IPS DF 19.7 (cell line): ENCODE results near the gene FAM234B.

Source experiments
- DNase-seq: peaks from one replicate; pipeline ENCODE4 v3.0.0-alpha.2; 2013; ENCODE audit warnings: low read depth, low spot score

FAM234B gene

GRCh38 chr12:13116259-13116658, 72.1 kb downstream of the FAM234B start:
- no peak for DNase-seq

DNA sequence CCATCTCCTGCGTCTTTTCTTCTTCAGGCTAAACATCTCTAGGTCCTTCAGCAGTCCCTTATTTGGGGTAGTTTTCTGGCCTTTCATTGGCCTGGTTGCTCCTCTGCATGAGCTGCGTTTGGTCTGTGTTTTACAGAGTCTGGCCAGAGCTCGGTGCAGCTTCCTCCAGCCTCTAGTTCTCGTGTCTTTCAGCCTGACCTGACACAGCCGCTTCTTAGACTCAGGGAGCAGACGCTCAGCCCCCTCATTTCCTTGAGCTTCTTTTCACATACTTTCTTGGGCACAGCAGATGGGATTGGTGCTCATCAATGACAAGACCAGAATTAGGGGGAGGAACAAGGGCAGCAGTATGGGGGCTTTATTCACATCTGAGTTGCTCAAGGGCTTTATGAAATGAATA, 72.8 kb downstream of the FAM234B start:
- no peak for DNase-seq

DNA sequence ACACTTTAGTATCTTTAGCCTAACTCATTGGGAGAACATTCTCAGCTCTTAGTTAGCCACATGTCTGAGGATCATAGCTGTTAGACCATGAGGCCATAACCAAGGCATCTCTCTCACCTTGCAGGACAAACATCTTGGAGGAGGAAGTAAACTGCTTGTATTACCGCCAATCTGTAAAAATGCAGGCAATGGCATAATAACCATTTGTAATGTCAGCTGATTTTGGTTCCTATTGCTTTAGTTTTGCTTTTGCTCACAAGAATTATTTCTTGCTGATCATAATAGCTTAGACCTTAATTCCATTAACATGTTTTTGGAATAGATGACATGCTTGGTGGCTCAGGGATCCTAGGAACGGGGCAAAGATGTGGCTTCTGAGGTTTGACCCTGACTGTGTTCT, 75.6 kb downstream of the FAM234B start:
- DNase-seq: no peak

DNA sequence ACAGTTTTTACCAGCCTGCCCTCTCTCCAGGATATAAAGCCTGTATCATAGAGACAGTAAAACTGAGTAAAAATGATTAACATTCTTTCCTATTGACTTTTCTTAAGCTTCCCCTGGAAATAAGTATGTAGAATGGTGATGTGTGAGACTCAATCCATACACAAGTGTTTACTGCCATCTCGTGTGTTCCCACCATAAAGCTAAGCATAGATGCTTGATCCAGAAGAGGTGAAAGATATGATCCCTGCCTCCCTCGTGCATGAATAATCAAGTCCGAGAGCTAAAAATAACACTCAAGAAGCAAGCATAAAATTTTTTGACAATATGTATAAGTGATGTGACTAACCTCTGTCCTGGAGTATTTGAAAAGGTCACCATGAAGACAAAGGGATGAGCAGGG, 76.2 kb downstream of the FAM234B start:
- no peak for DNase-seq

DNA sequence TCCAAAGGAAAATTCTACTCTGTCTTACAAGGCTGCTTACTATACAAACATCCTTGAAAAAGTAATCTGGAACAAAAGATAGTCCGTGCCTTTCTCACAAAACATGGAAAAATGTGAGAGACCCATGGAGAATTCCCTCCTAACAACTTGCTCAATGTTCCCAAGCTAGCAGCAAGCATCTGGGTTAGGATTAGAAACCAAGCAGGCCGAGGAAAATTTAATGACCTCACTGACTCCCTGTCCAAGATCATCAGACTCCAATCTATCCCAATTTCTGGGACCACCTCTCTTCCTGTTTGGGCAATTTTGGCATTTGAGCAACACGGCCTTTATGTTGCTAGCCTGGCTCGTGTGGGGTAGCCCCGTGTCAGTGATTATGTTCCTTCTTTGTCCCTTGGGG, 77.4 kb downstream of the FAM234B start:
- no peak for DNase-seq

GRCh38 chr12:13124656-13125505, 80.7 kb downstream of the FAM234B start:
- DNase-seq: no peak

- DNase-seq: no peak
Measured at GRCh38 chr12:13125996-13126395, 81.8 kb downstream of the FAM234B start.

DNA sequence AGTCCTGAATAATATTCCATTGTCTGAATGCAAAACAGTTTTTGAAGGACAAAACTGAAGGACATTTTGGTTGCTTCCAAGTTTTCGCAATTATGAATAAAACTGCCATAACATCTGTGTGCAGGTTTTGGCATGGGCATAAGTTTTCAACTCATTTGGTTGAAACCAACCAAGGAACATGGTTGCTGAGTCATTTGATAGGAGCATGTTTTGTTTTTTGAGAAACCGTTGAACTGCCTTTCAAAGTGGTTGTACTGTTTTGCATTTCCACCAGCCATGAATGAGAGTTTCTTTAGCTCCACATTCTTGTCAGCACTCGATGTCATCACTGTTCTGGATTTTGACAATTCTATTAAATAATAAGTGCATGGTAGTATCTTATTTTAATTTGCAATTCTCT, 82.3 kb downstream of the FAM234B start:
- no peak for DNase-seq

DNA sequence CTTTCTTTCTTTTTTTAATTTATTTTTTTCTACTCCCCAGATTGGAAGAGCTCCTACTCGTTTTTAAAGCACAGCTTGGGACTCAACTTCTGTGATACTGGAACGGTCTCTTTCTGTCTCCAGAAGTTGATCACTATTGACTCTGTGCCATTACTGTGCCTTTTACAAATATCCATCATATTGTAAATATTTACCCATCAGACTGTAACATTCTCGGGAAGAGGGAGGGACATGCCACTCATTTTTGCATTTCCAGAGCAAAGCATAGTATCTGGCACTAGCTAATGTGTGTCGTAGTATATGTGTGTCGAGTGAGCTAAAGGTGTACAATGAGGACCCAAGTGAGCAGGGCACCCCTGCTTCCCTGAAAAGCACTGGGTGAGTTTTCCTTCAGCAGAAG, 83.3 kb downstream of the FAM234B start:
- no peak for DNase-seq

DNA sequence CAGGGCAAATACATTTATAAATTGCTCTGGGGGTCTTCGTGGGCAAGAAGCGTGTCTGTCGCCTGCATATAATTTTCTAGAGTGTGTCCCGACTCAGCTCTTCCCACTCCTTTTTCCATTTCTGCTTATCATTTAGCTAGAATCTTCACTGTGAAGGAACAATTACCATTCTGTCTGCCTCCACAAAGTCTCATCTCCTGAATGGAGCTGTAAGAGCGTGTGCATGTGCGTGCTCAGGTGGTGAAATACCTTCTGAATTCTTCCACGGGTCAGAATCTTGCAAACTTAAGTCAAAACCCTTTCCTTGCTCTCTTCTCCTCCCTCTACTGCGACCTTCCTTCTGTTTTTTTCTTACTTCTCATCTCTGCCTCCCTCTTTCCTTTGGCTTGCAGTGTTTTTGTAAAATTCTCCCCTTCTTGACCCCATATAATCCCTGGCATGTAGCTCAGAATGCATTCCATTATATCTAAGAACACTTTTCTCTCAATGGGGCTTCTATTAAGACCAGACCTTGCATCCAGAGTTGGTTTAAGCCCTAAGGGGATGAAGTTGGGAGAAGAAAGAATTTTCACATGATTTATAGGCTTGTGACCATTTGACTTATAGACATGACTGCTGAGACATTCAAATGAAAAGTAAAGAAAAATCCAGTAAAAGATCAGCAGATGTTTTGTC, 84.2 kb downstream of the FAM234B start:
- DNase-seq: no peak

- no peak for DNase-seq
Measured at GRCh38 chr12:13130981-13131380, 86.8 kb downstream of the FAM234B start.
